GM12865 (cell line): ENCODE measurements around the gene SFXN1.
A peak's percentile ranks its signal among the peaks of the same experiment; 100 is the strongest.

Source experiments
- DNase-seq: peaks from one replicate; pipeline ENCODE4 v3.0.0; 2010; ENCODE audit warnings: low read depth
- H3K4me3 ChIP-seq: 2 replicates; pipeline ENCODE4 v1.5.1; 2011; ENCODE audit warnings: mild to moderate bottlenecking, low read depth, low read length, control low read depth
- CTCF ChIP-seq: IDR thresholded peaks from 2 replicates; pipeline ENCODE4 v1.5.1; 2011; ENCODE audit warnings: low read length, control low read depth, low read depth, inconsistent platforms; ENCODE audit not compliant: insufficient read depth; ENCODE audit errors: missing control alignments

SFXN1 gene

DNA sequence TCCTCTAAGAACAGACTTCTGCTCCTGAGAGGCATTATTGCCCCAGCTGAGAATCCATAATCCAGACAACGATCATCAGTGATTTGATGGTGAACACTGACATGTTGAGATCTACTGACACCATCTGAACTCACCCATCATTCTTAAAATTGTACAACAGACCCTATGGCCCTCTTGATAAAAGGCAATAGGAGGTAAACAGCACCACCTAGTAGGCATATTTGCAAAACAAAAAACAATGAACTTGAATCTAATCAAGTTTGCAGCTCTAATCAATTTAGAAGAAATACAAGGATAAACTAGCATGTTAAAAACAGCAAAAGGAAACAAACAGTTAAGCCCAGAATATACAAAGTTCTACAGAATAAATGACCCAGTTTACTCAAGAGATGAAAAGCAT is 89.6 kb downstream of the SFXN1 start:
- no peak overlapping the region for H3K4me3 ChIP-seq
- peak; percentile 5 for DNase-seq
- no peak for TF ChIP-seq CTCF

GRCh38 chr5:175569701-175570100 is 91.3 kb downstream of the SFXN1 start:
- DNase-seq, result no peak
- H3K4me3 ChIP-seq, result no peak overlapping the region
- TF ChIP-seq CTCF, result no peak

- TF ChIP-seq CTCF, result no peak
- DNase-seq, result no peak
- H3K4me3 ChIP-seq, result no peak overlapping the region
Measured at GRCh38 chr5:175572886-175573285, 94.5 kb downstream of the SFXN1 start.

- no peak for DNase-seq
- no peak for TF ChIP-seq CTCF
- no peak overlapping the region for H3K4me3 ChIP-seq
Measured at GRCh38 chr5:175573493-175574269, 95.3 kb downstream of the SFXN1 start.

DNA sequence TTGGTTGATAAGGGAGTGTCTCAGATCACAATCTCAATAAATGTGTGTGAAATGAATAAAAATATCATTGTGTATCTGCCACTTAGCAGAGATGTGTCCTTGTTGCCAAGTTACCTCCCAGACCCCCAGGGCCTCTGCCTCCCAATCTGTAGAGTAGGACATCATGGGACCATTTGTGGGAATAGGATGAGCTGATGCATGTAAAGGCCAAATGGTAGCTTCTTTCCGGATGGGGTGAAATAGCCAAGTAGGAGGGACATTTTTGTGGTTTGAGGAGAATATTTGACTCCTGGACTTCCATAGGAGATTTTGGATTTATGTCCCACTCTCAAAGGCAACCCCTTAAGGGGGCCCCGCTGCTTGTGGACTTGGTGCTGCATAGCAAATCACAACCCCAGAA is 96.9 kb downstream of the SFXN1 start:
- no peak for TF ChIP-seq CTCF
- H3K4me3 ChIP-seq, result no peak overlapping the region
- DNase-seq, result no peak

- H3K4me3 ChIP-seq, result no peak overlapping the region
- no peak for DNase-seq
- no peak for TF ChIP-seq CTCF
Measured at GRCh38 chr5:175576096-175576495, 97.7 kb downstream of the SFXN1 start.

DNA sequence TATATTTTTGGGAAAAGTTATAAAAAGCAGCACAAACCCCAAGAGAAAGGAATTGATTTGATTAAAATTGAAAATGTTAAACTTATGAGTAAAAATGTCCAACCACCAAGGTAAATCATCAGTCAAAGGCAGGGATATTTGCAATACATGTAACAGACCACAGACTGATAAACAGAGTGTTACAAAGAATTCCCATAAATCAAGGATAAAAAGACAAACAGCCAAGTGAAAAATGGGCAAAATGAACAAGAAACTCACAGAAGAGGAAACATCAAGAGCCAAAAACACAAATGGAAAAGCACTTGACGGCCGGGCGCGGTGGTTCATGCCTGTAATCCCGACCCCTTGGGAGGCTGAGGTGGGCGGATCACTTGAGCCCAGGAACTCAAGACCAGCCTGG is 98.2 kb downstream of the SFXN1 start:
- H3K4me3 ChIP-seq, result no peak overlapping the region
- no peak for TF ChIP-seq CTCF
- DNase-seq, result no peak
